K562 (cell line): ENCODE measurements around the gene POLD2. TPM values are rescaled to one million over a fixed set of nuclear protein-coding genes. Genes with fewer than 3 reads are reported as not detected.

Experiments
- ATAC-seq: fragments of 200-7000 bp; cut with Tn5 transposase; 3 replicates; pipeline ENCODE4 v1.9.1; 2020; ENCODE audit warnings: moderate library complexity
- BruUV-seq: library from RNA; stranded (reverse); fragments of 400-500 nt; replicated peaks from 2 replicates; lab custom pipeline; 2021; lab: Mats Ljungman, UMichigan
- CTCF ChIA-PET: fragments of 300-600 bp; formaldehyde crosslinking; extraction: SDS; loops from one replicate; lab custom pipeline; 2021; ENCODE audit warnings: low intra/inter-chr PET ratio; lab: Yijun Ruan, JAX
- POLR2A ChIA-PET: fragments of 300-600, 350-650 bp; sonication (Branson Sonifier 250); formaldehyde crosslinking; extraction: SDS; loops from one replicate; lab custom pipeline; 2021; ENCODE audit warnings: antibody characterized with exemption, inconsistent platforms; lab: Yijun Ruan, JAX
- DNase-seq, 4 experiments: peaks; one replicate each; pipeline versions ENCODE4 v3.0.0 to v3.0.0-alpha.2; 2011 to 2018; ENCODE audit warnings: low spot score in 3 of 4, mixed read lengths in 3 of 4; ENCODE audit errors: extremely low read depth in 1 of 4
- FAIRE-seq: peaks from 2 replicates; lab custom pipeline; 2011; peaks lifted over from hg19 to GRCh38; lab: Jason Lieb, UNC
- H2AFZ ChIP-seq: 2 replicates; pipeline ENCODE4 v1.6.0; 2011; ENCODE audit warnings: low read depth, low read length, control low read depth, inconsistent platforms
- H3K27ac ChIP-seq: fragments of 200-600 bp; 3 replicates; pipeline ENCODE4 v1.8.0; 2011; ENCODE audit warnings: low read depth, mild to moderate bottlenecking, control low read depth, inconsistent platforms, low read length, moderate library complexity, mixed read lengths; ENCODE audit errors: extremely low read depth
- H3K27me3 ChIP-seq, 2 experiments: fragments of 300-600 bp in 1 of 2; 2 replicates in 1 of 2; 3 replicates in 1 of 2; pipeline versions ENCODE4 v1.6.0 to v1.8.0; 2011; ENCODE audit warnings: inconsistent platforms in 2 of 2, low read length in 2 of 2, mild to moderate bottlenecking in 1 of 2, mixed read lengths in 1 of 2, moderate library complexity in 1 of 2; ENCODE audit not compliant: control insufficient read depth in 2 of 2, insufficient read depth in 2 of 2
- H3K36me3 ChIP-seq: fragments of 300-600 bp; 3 replicates; pipeline ENCODE4 v1.8.0; 2011; ENCODE audit warnings: mild to moderate bottlenecking, low read length, inconsistent platforms; ENCODE audit not compliant: control insufficient read depth, insufficient read depth
- H3K4me1 ChIP-seq, 2 experiments: fragments of 200-600 bp in 1 of 2; replicated peaks in 1 of 2; 2 replicates in 1 of 2; 3 replicates in 1 of 2; pipeline versions ENCODE4 v1.5.1 to v1.8.0; 2011; ENCODE audit warnings: inconsistent platforms in 2 of 2, low read length in 2 of 2, mild to moderate bottlenecking in 1 of 2, mixed read lengths in 1 of 2, moderate library complexity in 1 of 2; ENCODE audit not compliant: control insufficient read depth in 2 of 2, insufficient read depth in 2 of 2
- H3K4me2 ChIP-seq: 2 replicates; pipeline ENCODE4 v1.6.1; 2011; ENCODE audit warnings: low read length, control low read depth, inconsistent platforms, mixed read lengths; ENCODE audit not compliant: insufficient read depth
- H3K4me3 ChIP-seq: fragments of 200-600 bp; sonication (generic), shearing (Covaris generic); 2 replicates; pipeline ENCODE4 v1.5.1; 2016; ENCODE audit warnings: control low read depth, inconsistent platforms
- H3K79me2 ChIP-seq: fragments of 200-600 bp; 3 replicates; pipeline ENCODE4 v1.8.0; 2011; ENCODE audit warnings: low read length, inconsistent platforms; ENCODE audit not compliant: control insufficient read depth, insufficient read depth
- H3K9ac ChIP-seq, 2 experiments: 2 replicates each; pipeline versions ENCODE4 v1.6.0 to v1.6.1; 2011; ENCODE audit warnings: low read depth in 2 of 2, low read length in 2 of 2, control low read depth in 1 of 2, inconsistent platforms in 1 of 2, mild to moderate bottlenecking in 1 of 2, mixed read lengths in 1 of 2; ENCODE audit not compliant: insufficient read depth in 1 of 2
- H3K9me1 ChIP-seq: one replicate; pipeline ENCODE4 v1.6.0; 2011; ENCODE audit warnings: inconsistent platforms, mild to moderate bottlenecking, low read length, moderate library complexity; ENCODE audit not compliant: control insufficient read depth, insufficient read depth
- H3K9me3 ChIP-seq: replicated peaks from 2 replicates; pipeline ENCODE4 v1.5.1; 2011; ENCODE audit warnings: low read depth, low read length, inconsistent platforms; ENCODE audit not compliant: control insufficient read depth, insufficient read depth
- H4K20me1 ChIP-seq: replicated peaks from 2 replicates; pipeline ENCODE4 v1.6.1; 2011; ENCODE audit warnings: low read length, inconsistent platforms, mixed read lengths; ENCODE audit not compliant: control insufficient read depth, insufficient read depth
- ARID2 ChIP-seq: fragments of 450-650 bp; IDR thresholded peaks from 2 replicates; pipeline ENCODE4 v1.6.1; 2017; ENCODE audit warnings: antibody characterized with exemption, mild to moderate bottlenecking
- CHD1 ChIP-seq: fragments of 200-600 bp; sonication (generic); IDR thresholded peaks from one replicate; pipeline ENCODE4 v1.6.1; 2012; ENCODE audit warnings: mild to moderate bottlenecking, moderate library complexity, low read length, inconsistent platforms
- CSDE1 ChIP-seq, 2 experiments: fragments of 450-650 bp; IDR thresholded peaks; 2 replicates each; pipeline ENCODE4 v1.6.1; 2016; ENCODE audit warnings: mild to moderate bottlenecking in 1 of 2
- EGR1 ChIP-seq: fragments of 450-650 bp; conservative IDR thresholded peaks from 2 replicates; pipeline ENCODE4 v1.6.1; 2017; ENCODE audit warnings: mild to moderate bottlenecking
- HDAC1 ChIP-seq, 2 experiments: fragments of 450-650 bp; IDR thresholded peaks; 2 replicates each; pipeline ENCODE4 v1.6.1; 2016 to 2017; ENCODE audit warnings: inconsistent platforms in 1 of 2, mild to moderate bottlenecking in 1 of 2, moderate library complexity in 1 of 2
- MTA3 ChIP-seq: fragments of 450-650 bp; formaldehyde crosslinking; IDR thresholded peaks from 2 replicates; pipeline ENCODE4 v1.6.1; 2017; ENCODE audit warnings: mild to moderate bottlenecking, borderline replicate concordance
- NR3C1 ChIP-seq: sonication (generic); formaldehyde crosslinking; IDR thresholded peaks from 2 replicates; pipeline ENCODE4 v1.8.1; 2022; ENCODE audit warnings: missing genetic modification reagents
- RERE ChIP-seq: sonication (generic); formaldehyde crosslinking; IDR thresholded peaks from 2 replicates; pipeline ENCODE4 v1.8.0; 2023; ENCODE audit warnings: missing genetic modification reagents, mild to moderate bottlenecking, borderline replicate concordance
- RNF2 ChIP-seq: sonication (generic); IDR thresholded peaks from 2 replicates; pipeline ENCODE4 v1.6.1; 2016
- SOX6 ChIP-seq: fragments of 450-650 bp; IDR thresholded peaks from 2 replicates; pipeline ENCODE4 v1.6.1; 2014; ENCODE audit warnings: mild to moderate bottlenecking
- SRSF3 ChIP-seq: fragments of 200-400 bp; formaldehyde crosslinking; IDR thresholded peaks from 2 replicates; pipeline ENCODE4 v1.6.1; 2016; ENCODE audit warnings: mild to moderate bottlenecking, low read length, moderate library complexity; ENCODE audit not compliant: insufficient read depth
- TBL1XR1 ChIP-seq, 2 experiments: IDR thresholded peaks; 2 replicates each; pipeline ENCODE4 v1.6.1; 2012; ENCODE audit warnings: improper control_type of control experiment in 2 of 2, low read length in 2 of 2, mild to moderate bottlenecking in 1 of 2
- XRCC3 ChIP-seq: fragments of 450-650 bp; IDR thresholded peaks from 2 replicates; pipeline ENCODE4 v1.6.1; 2017; ENCODE audit warnings: mild to moderate bottlenecking, moderate library complexity
- ZBED1 ChIP-seq: IDR thresholded peaks from 2 replicates; pipeline ENCODE4 v1.6.1; 2014
- ZNF551 ChIP-seq: fragments of 250-450 bp; sonication (Bioruptor Pico); IDR thresholded peaks from 2 replicates; pipeline ENCODE4 v1.5.0; 2021; ENCODE audit warnings: mild to moderate bottlenecking, moderate library complexity
- ZNF561 ChIP-seq: fragments of 450-650 bp; formaldehyde crosslinking; conservative IDR thresholded peaks from 2 replicates; pipeline ENCODE4 v1.4.0; 2020; ENCODE audit warnings: mild to moderate bottlenecking, moderate library complexity
- ZNF76 ChIP-seq: fragments of 250-450 bp; sonication (Bioruptor Pico); IDR thresholded peaks from 2 replicates; pipeline ENCODE4 v1.4.0; 2020; ENCODE audit warnings: mild to moderate bottlenecking, moderate library complexity, borderline replicate concordance
- ZZZ3 ChIP-seq: fragments of 450-650 bp; IDR thresholded peaks from 2 replicates; pipeline ENCODE4 v1.6.1; 2016; ENCODE audit warnings: antibody characterized with exemption, mild to moderate bottlenecking, moderate library complexity
- WGBS: fragments of 100-300 bp; shearing (Covaris generic); methylation state at CpG from one replicate; pipeline ENCODE4 v1.1.6; 2016; ENCODE audit warnings: low coverage, mixed read lengths; ENCODE audit not compliant: insufficient coverage; ENCODE audit errors: missing lambda C conversion rate; 5-methylcytosine and 5-hydroxymethylcytosine counted together
- in situ Hi-C: fragments of 300-500 bp; cut with MboI; formaldehyde crosslinking; loops from 4 replicates; pipeline ENCODE4 v1.15.0; 2018; ENCODE audit warnings: inconsistent platforms, mixed read lengths
- intact Hi-C: fragments of 100-400 bp; cut with micrococcal nuclease; formaldehyde crosslinking; loops from 2 replicates; pipeline ENCODE4 v1.14.2; 2022
- polyA plus RNA-seq, 8 experiments: library from polyadenylated mRNA; depleted of rRNA in 4 of 8; stranded (reverse) in 5 of 8; unstranded in 3 of 8; fragments of >200 nt; fragmentation: Nextera tagmentation in 2 of 8; fragmentation: Illumina TruSeq in 1 of 8; extraction: Ambion mirVana in 2 of 8; extraction: Trizol in 1 of 8; gene quantifications; 2 replicates each; pipeline versions ENCODE4 v1.2.1 to v1.2.3, GENCODE V29; 2011 to 2014; ENCODE audit warnings: inconsistent platforms in 1 of 8, missing spikeins in 1 of 8
- total RNA-seq, 7 experiments: library from RNA; depleted of rRNA in 6 of 7; stranded (reverse); fragments of >200 nt in 6 of 7; fragmentation: Illumina TruSeq in 2 of 7; extraction: Trizol in 2 of 7; gene quantifications; 2 replicates each; pipeline versions ENCODE4 v1.2.1 to v1.2.3, GENCODE V29; 2011 to 2021; ENCODE audit warnings: low replicate concordance in 1 of 7
- TF ChIP-seq, protein P1 (sequence below): fragments of 200-400 bp; formaldehyde crosslinking; IDR thresholded peaks from 2 replicates; pipeline ENCODE4 v1.6.1; 2017; ENCODE audit warnings: mild to moderate bottlenecking, low read depth, low read length, moderate library complexity

POLD2 gene
- total and polyA plus RNA-seq, 9 of the 15 experiments (the other 6 are each of a cell fraction or from before 2014, with no cell fraction given) = 29.7 to 259 (median 225) TPM

DNA sequence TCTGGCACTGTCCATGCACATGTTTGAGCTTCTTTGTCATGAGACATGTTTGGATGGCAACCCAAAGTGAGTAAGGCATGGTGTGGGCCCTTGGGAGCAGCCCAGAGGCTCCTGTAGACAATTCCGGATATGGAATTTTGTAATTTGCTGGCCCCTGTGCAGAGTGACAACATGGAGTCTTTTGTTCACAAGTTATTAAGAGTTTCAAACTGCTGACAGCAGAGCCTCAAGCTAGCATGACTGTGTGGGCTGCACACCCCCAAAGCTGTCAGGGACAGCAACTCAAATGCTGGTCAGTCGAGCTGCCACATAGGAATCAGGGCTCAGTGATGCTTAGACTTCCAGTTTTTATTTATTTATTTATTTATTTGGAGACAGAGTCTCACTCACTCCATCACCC lies 24.8 kb upstream of the POLD2 start:
- peak overlapping the region; percentile 53 for H3K4me2 ChIP-seq
- ChIA-PET POLR2A (interaction anchor here (0.8 to 2.1 kb wide), 5 partner anchors 9 to 210 kb away, joined by 3 to 9 read pairs (median 5); no protein-coding TSS in a partner anchor), CTCF (no interaction called here)
- 69% methylated on average over 2 of the region's 2 CpGs for WGBS
- no TSS peak for BruUV-seq
- peaks cover 21 to 71% of the 10 kb centered on the region in 2 experiments for H3K4me1 ChIP-seq
- H3K9me3 ChIP-seq = no peaks in the 10 kb centered on the region
- in situ Hi-C loops = no loop called here
- H3K79me2 ChIP-seq = no peaks in the 10 kb centered on the region
- no peaks in the 10 kb centered on the region for H3K27me3 ChIP-seq
- H2AFZ ChIP-seq = peak overlapping the region; percentile 99
- FAIRE-seq (no peak), DNase-seq (no peak), ATAC-seq (no peak)
- H3K27ac ChIP-seq = 0 out of 3 replicates have a peak overlapping the region, but pooled peaks have one; percentile 79
- intact Hi-C loops = loop anchor here (5.0 kb wide), 1 partner anchor 49 kb away; no protein-coding TSS in a partner anchor
- no peaks in the 10 kb centered on the region for H3K9me1 ChIP-seq
- H3K36me3 ChIP-seq = no peaks in the 10 kb centered on the region
- no peaks in the 10 kb centered on the region for H4K20me1 ChIP-seq
- no peak overlapping the region for H3K9ac ChIP-seq
- no peak overlapping the region for H3K4me3 ChIP-seq
- TF ChIP-seq ZNF551 (CRISPR knock-in tag) (no peak), CHD1 (no peak), SRSF3 (no peak), ZZZ3 (no peak), XRCC3 (no peak), NR3C1 (CRISPR knock-in tag) (no peak), MTA3 (no peak), ZBED1 (no peak), CSDE1 (IDR thresholded peaks at IDR 0.05) (no peak), SOX6 (no peak), RERE (CRISPR knock-in tag) (no peak), ZNF76 (CRISPR knock-in tag) (no peak), ZNF561 (no peak), EGR1 (no peak), HDAC1 (IDR thresholded peaks at IDR 0.05) (no peak), RNF2 (no peak), TBL1XR1 (IDR thresholded peaks at IDR 0.05; ENCODE audit: low read length in 2 of 2) (no peak), ARID2 (no peak)
- TF ChIP-seq, protein P1, sequence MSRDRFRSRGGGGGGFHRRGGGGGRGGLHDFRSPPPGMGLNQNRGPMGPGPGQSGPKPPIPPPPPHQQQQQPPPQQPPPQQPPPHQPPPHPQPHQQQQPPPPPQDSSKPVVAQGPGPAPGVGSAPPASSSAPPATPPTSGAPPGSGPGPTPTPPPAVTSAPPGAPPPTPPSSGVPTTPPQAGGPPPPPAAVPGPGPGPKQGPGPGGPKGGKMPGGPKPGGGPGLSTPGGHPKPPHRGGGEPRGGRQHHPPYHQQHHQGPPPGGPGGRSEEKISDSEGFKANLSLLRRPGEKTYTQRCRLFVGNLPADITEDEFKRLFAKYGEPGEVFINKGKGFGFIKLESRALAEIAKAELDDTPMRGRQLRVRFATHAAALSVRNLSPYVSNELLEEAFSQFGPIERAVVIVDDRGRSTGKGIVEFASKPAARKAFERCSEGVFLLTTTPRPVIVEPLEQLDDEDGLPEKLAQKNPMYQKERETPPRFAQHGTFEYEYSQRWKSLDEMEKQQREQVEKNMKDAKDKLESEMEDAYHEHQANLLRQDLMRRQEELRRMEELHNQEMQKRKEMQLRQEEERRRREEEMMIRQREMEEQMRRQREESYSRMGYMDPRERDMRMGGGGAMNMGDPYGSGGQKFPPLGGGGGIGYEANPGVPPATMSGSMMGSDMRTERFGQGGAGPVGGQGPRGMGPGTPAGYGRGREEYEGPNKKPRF = no peak
